Measurements from ENCODE around the gene AMFR. TPM values are rescaled to one million over a fixed set of nuclear protein-coding genes. Genes with fewer than 3 reads are reported as not detected.

AMFR gene
- total and polyA plus RNA-seq, 8 donors = 29.2 to 64.2 (median 47.3) TPM

GRCh38 chr16:56466344-56466743 is 41.0 kb upstream of the AMFR start:
- WGBS, 2 donors = 96% methylated on average over 2 of the region's 2 CpGs
- no peak for DNase-seq
- no peak for FAIRE-seq

GRCh38 chr16:56463153-56463552 is 37.8 kb upstream of the AMFR start:
- no peak for FAIRE-seq
- ATAC-seq = no peak
- no peak for TF ChIP-seq CTCF (IDR thresholded peaks at IDR 0.05)
- no peak overlapping the region for H3K4me3 ChIP-seq
- intact Hi-C loops (cut with DNase I) = no loop called here
- peaks cover 0 to 32% (median 8%) of the 10 kb centered on the region in 3 donors for H3K36me3 ChIP-seq
- no peak overlapping the region for H3K27ac ChIP-seq
- H3K27me3 ChIP-seq = no peaks in the 10 kb centered on the region
- H3K4me1 ChIP-seq = peaks cover 0 to 4% (median 0%) of the 10 kb centered on the region in 3 donors
- H3K9me3 ChIP-seq = no peaks in the 10 kb centered on the region
- 95 to 99% methylated on average over 6 of the region's 6 CpGs for WGBS, 2 donors
- no peak for DNase-seq

More at GRCh38 chr16:56466344-56466743, 41.0 kb upstream of the AMFR start:
- H3K4me3 ChIP-seq = no peak overlapping the region
- peaks cover 0 to 4% (median 0%) of the 10 kb centered on the region in 3 donors for H3K4me1 ChIP-seq
- H3K36me3 ChIP-seq = peaks cover 0 to 49% (median 12%) of the 10 kb centered on the region in 3 donors
- H3K27me3 ChIP-seq = no peaks in the 10 kb centered on the region
- no peaks in the 10 kb centered on the region for H3K9me3 ChIP-seq
- H3K27ac ChIP-seq = no peak overlapping the region
- intact Hi-C loops (cut with DNase I) = no loop called here
- ATAC-seq = no peak
- TF ChIP-seq CTCF (IDR thresholded peaks at IDR 0.05) = no peak

- DNase-seq (no peak), ATAC-seq (peak in 2 of 4 donors; percentile 31 to 68), FAIRE-seq (no peak)
- Histone ChIP-seq H3K9me3 (no peaks in the 10 kb centered on the region), H3K27me3 (no peaks in the 10 kb centered on the region), H3K4me3 (no peak overlapping the region), H3K36me3 (peaks cover 0 to 26% (median 3%) of the 10 kb centered on the region in 3 donors), H3K27ac (no peak overlapping the region), H3K4me1 (peaks cover 0 to 4% (median 0%) of the 10 kb centered on the region in 3 donors)
- 43 to 45% methylated on average over 3 of the region's 3 CpGs for WGBS, 2 donors
- no peak for TF ChIP-seq CTCF (IDR thresholded peaks at IDR 0.05)
- intact Hi-C loops (cut with DNase I) = no loop called here
These were observed 36.9 kb upstream of the AMFR start for GRCh38 chr16:56462064-56462796.

- ATAC-seq (no peak), DNase-seq (no peak), FAIRE-seq (no peak)
- Histone ChIP-seq H3K4me3 (no peak overlapping the region), H3K27ac (no peak overlapping the region), H3K36me3 (peaks cover 0 to 23% (median 3%) of the 10 kb centered on the region in 3 donors), H3K9me3 (no peaks in the 10 kb centered on the region), H3K27me3 (no peaks in the 10 kb centered on the region), H3K4me1 (peaks cover 0 to 4% (median 0%) of the 10 kb centered on the region in 3 donors)
- no peak for TF ChIP-seq CTCF (IDR thresholded peaks at IDR 0.05)
- intact Hi-C loops (cut with DNase I) = no loop called here
- WGBS, 2 donors = 91 to 97% methylated on average over 2 of the region's 2 CpGs
These were observed 34.8 kb upstream of the AMFR start for GRCh38 chr16:56460101-56460500.

- TF ChIP-seq CTCF (IDR thresholded peaks at IDR 0.05) = no peak
- WGBS, 2 donors = 86 to 89% methylated on average over 6 of the region's 6 CpGs
- no peak for ATAC-seq
- intact Hi-C loops (cut with DNase I) = no loop called here
- peaks cover 2 to 4% (median 2%) of the 10 kb centered on the region in 3 donors for H3K4me1 ChIP-seq
- H3K9me3 ChIP-seq = no peaks in the 10 kb centered on the region
- FAIRE-seq = no peak
- H3K4me3 ChIP-seq = no peak overlapping the region
- H3K36me3 ChIP-seq = peaks cover 0 to 22% (median 3%) of the 10 kb centered on the region in 3 donors
- H3K27me3 ChIP-seq = no peaks in the 10 kb centered on the region
- no peak overlapping the region for H3K27ac ChIP-seq
- no peak for DNase-seq
These were observed 32.7 kb upstream of the AMFR start for GRCh38 chr16:56457927-56458470.
